Activated CD4-positive, alpha-beta T cell treated with anti-CD3 and anti-CD28 coated beads, Interleukin-2, amount 50 U/mL, for 16 hours (primary cell): ENCODE results near the gene FAM50B.
A peak's percentile ranks its signal among the peaks of the same experiment; 100 is the strongest.

Experiments
- DNase-seq: peaks from one replicate; pipeline ENCODE4 v3.0.0-alpha.2; 2020

Gene FAM50B

GRCh38 chr6:3822747-3823445 lies 26.3 kb upstream of the FAM50B start:
- no peak for DNase-seq

- no peak for DNase-seq
Observed at GRCh38 chr6:3823671-3824070, 25.5 kb upstream of the FAM50B start.

- no peak for DNase-seq
Observed at GRCh38 chr6:3825331-3825831, 23.8 kb upstream of the FAM50B start.

GRCh38 chr6:3825851-3826581 lies 23.2 kb upstream of the FAM50B start:
- no peak for DNase-seq

- DNase-seq = no peak
Observed at GRCh38 chr6:3829285-3829684, 19.9 kb upstream of the FAM50B start.

GRCh38 chr6:3830806-3831205 lies 18.4 kb upstream of the FAM50B start:
- no peak for DNase-seq

- no peak for DNase-seq
Observed at GRCh38 chr6:3831761-3832530, 17.2 kb upstream of the FAM50B start.

GRCh38 chr6:3835055-3835731 lies 14.0 kb upstream of the FAM50B start:
- no peak for DNase-seq

- no peak for DNase-seq
Observed at GRCh38 chr6:3835785-3836184, 13.4 kb upstream of the FAM50B start.

- DNase-seq = no peak
Observed at GRCh38 chr6:3836566-3836965, 12.6 kb upstream of the FAM50B start.

- DNase-seq = no peak
Observed at GRCh38 chr6:3837781-3838180, 11.4 kb upstream of the FAM50B start.

GRCh38 chr6:3838992-3839867 lies 9.9 kb upstream of the FAM50B start:
- DNase-seq = no peak

GRCh38 chr6:3841066-3841454 lies 8.1 kb upstream of the FAM50B start:
- DNase-seq = no peak

GRCh38 chr6:3841711-3842565 lies 7.2 kb upstream of the FAM50B start:
- no peak for DNase-seq

GRCh38 chr6:3843379-3844096 lies 5.6 kb upstream of the FAM50B start:
- no peak for DNase-seq

GRCh38 chr6:3844097-3844463 lies 5.1 kb upstream of the FAM50B start:
- DNase-seq = no peak

GRCh38 chr6:3847521-3847920 lies 1.7 kb upstream of the FAM50B start:
- peak; percentile 78 for DNase-seq

- DNase-seq = no peak
Observed at GRCh38 chr6:3848380-3848779, 793 bp upstream of the FAM50B start.

- DNase-seq = no peak
Observed at GRCh38 chr6:3849681-3850450, 693 bp downstream of the FAM50B start.
